HG03159 (cell line): ENCODE results near the gene MAGEA9B.
"Not testable (repeated sequence)": the region's sequence is repeated elsewhere in the genome, so short reads cannot be mapped to it uniquely, and the experiment has no call there.

Experiments used
- ATAC-seq: cut with Tn5 transposase; IDR thresholded peaks from one replicate; pipeline ENCODE4 v1.9.1; 2021; ENCODE audit warnings: mild to moderate bottlenecking, moderate library complexity; ENCODE audit not compliant: unreplicated experiment

The MAGEA9B gene

DNA sequence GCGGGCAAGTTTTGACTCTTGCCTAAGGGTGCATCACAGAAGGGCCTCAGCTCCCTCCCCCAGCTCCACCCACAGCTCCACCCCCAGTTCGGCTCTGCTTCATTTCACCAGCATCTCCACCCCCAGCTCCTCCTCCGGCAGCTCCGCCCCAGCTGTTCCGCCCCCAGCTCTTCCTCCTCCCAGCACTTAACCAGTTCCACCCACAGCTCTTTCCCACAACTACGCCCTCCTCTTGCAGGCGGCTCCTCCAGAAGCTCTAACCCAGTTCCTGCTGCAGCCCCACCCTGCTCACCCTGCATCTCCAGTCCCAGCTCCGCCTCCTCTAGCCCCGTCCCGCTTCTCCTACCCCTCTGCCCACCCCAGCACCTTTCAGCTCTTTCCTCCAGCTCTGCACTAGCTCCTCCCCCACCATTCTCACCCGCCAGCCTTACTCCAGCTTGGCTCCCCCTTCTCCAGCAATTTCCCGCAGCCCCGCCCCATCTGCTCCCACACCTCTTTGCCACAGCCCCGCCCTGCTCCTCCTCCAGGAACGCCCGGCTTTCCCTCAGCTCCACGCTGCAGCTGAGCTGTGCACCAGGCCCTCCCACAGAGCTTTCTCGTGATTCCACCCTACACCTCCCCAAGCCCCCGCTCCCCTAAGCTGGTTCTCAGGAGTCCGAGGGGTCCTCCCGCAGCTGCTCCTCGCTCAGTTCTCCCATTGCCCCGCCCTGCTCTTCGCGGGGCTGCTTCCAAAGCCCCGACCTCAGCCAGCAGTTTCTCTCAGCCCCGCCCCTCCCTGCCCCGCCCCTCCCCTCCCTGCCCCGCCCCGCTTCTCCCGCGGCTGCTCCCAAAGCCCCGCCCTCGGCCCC lies 47.8 kb downstream of the MAGEA9B start:
- ATAC-seq, result peak; percentile 42

DNA sequence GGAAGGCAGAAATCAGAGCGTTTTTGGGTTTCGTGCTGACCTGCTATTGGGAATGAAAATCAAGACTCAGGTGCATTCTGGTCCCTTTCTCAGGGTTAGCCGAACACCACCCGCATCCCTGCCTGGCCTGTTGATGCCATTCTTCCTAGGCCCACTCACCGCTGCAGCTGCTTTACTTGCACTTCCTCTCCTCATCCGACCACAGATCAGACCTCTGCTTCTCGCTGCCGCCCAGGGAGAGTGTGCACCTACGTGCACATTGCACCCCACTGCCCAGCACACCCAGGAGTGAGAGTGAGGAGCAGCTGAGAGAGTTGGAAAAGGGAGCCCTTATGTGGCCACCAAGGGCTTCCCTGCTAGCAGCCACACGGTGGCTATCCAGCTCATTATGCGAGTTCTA lies 49.8 kb downstream of the MAGEA9B start:
- ATAC-seq, result not testable (repeated sequence)

GRCh38 chrX:149534926-149535602 lies 52.2 kb downstream of the MAGEA9B start:
- not testable (repeated sequence) for ATAC-seq

- ATAC-seq, result not testable (repeated sequence)
These were observed 53.3 kb downstream of the MAGEA9B start for GRCh38 chrX:149533999-149534398.

DNA sequence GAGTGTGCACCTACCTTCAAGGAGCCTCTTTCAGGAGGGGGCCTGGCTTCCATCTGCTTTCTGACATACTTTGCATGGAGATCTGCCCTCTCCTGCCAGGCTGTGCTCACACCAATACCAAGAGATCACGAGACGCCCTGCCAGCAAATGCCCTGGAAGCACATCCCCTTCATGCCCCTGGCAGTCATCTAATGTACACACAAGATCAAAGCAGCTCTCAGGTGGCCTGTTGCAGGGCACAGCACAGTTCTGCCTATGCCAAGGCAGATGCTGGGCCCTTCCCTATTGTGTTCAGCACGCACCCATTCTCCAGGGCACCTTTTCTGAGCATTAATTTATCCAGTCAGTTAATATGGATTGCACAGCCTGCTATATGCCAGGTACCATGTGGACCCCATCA lies 54.4 kb downstream of the MAGEA9B start:
- ATAC-seq, result not testable (repeated sequence)
